ENCODE data around the gene ABHD14A.

The ABHD14A gene

GRCh38 chr3:51941463-51941797 is 33.4 kb upstream of the ABHD14A start:
- DNase-seq (ENCODE audit: low spot score) = no peak

- peak; percentile 100 for DNase-seq (ENCODE audit: low spot score)
These were observed 32.9 kb upstream of the ABHD14A start, which contains the start of the genes PARP3 and RRP9 for GRCh38 chr3:51941798-51942602. PARP3 (plus strand) TSS chr3:51942363; CDS start chr3:51943356, 993 bp downstream. RRP9 (minus strand) TSS chr3:51941904; CDS start chr3:51941867, 37 bp downstream.

GRCh38 chr3:51942603-51943450 is 32.0 kb upstream of the ABHD14A start:
- no peak for DNase-seq (ENCODE audit: low spot score)

GRCh38 chr3:51943451-51944391 is 31.1 kb upstream of the ABHD14A start:
- no peak for DNase-seq (ENCODE audit: low spot score)

GRCh38 chr3:51944451-51945021 is 30.3 kb upstream of the ABHD14A start:
- DNase-seq (ENCODE audit: low spot score) = no peak

- DNase-seq (ENCODE audit: low spot score) = no peak
These were observed 29.6 kb upstream of the ABHD14A start for GRCh38 chr3:51945031-51945840.

- no peak for DNase-seq (ENCODE audit: low spot score)
These were observed 28.7 kb upstream of the ABHD14A start for GRCh38 chr3:51945926-51946705.

GRCh38 chr3:51946796-51947195 is 28.1 kb upstream of the ABHD14A start:
- DNase-seq (ENCODE audit: low spot score) = no peak

- DNase-seq (ENCODE audit: low spot score) = no peak
These were observed 27.5 kb upstream of the ABHD14A start for GRCh38 chr3:51947215-51947900.

GRCh38 chr3:51948016-51948580 is 26.8 kb upstream of the ABHD14A start:
- no peak for DNase-seq (ENCODE audit: low spot score)

- DNase-seq (ENCODE audit: low spot score) = no peak
These were observed 25.7 kb upstream of the ABHD14A start for GRCh38 chr3:51949121-51949520.

GRCh38 chr3:51950899-51951298 is 24.0 kb upstream of the ABHD14A start:
- DNase-seq (ENCODE audit: low spot score) = no peak

GRCh38 chr3:51953445-51953844 is 21.4 kb upstream of the ABHD14A start:
- no peak for DNase-seq (ENCODE audit: low spot score)

- DNase-seq (ENCODE audit: low spot score) = no peak
These were observed 20.8 kb upstream of the ABHD14A start for GRCh38 chr3:51954105-51954504.

GRCh38 chr3:51954713-51955112 is 20.2 kb upstream of the ABHD14A start:
- no peak for DNase-seq (ENCODE audit: low spot score)

- peak; percentile 93 for DNase-seq (ENCODE audit: low spot score)
These were observed 19.5 kb upstream of the ABHD14A start, which contains the start of gene GPR62 for GRCh38 chr3:51955175-51955892. GPR62 (plus strand) TSS chr3:51955381; CDS start chr3:51955653, 272 bp downstream.

- DNase-seq (ENCODE audit: low spot score) = peak; percentile 71
These were observed 18.7 kb upstream of the ABHD14A start for GRCh38 chr3:51955893-51956770.

Measured in putamen (tissue), 1 donor.